Lower leg skin (tissue), 4 donors: ENCODE measurements around the gene CSTF3. TPM values are rescaled to one million over a fixed set of nuclear protein-coding genes. Genes with fewer than 3 reads are reported as not detected.

ENCODE experiments used
- DNase-seq, 2 donors: peaks; one replicate each; pipeline ENCODE4 v3.0.0-alpha.2; 2019; ENCODE audit warnings: low spot score in 2 of 2
- H3K4me3 ChIP-seq: fragments of 200-600 bp; sonication (generic); 2 replicates; pipeline ENCODE4 v1.5.1; 2017; ENCODE audit warnings: mild to moderate bottlenecking, low read depth; ENCODE audit not compliant: poor library complexity, severe bottlenecking
- POLR2A ChIP-seq, 2 donors: fragments of 450-650 bp; IDR thresholded peaks; one replicate each; pipeline ENCODE4 v1.6.1; 2016 to 2017; ENCODE audit warnings: antibody characterized with exemption in 2 of 2, mild to moderate bottlenecking in 1 of 2, moderate library complexity in 1 of 2
- WGBS, 2 donors: methylation state at CpG; one replicate each; pipeline ENCODE4 v1.1.5; 2018; 5-methylcytosine and 5-hydroxymethylcytosine counted together
- intact Hi-C: fragments of 100-400 bp; cut with DNase I; formaldehyde crosslinking; loops from one replicate; pipeline ENCODE4 v1.15.0; 2023; ENCODE audit warnings: low total_unique reads
- total RNA-seq, 4 donors: library from RNA; depleted of rRNA; stranded (reverse); fragments of >200 nt; gene quantifications; one replicate each; pipeline ENCODE4 v1.1.0, GENCODE V29; 2016
- TF ChIP-seq, protein P1 (sequence below), 3 donors: fragments of 450-650 bp; IDR thresholded peaks; one replicate each; pipeline ENCODE4 v1.5.1; 2016; ENCODE audit warnings: antibody characterized with exemption in 3 of 3, mild to moderate bottlenecking in 3 of 3, moderate library complexity in 2 of 3

The CSTF3 gene
- total RNA-seq, 4 donors from 2014 or later, result 7.1 to 9.8 (median 8.4) TPM

DNA sequence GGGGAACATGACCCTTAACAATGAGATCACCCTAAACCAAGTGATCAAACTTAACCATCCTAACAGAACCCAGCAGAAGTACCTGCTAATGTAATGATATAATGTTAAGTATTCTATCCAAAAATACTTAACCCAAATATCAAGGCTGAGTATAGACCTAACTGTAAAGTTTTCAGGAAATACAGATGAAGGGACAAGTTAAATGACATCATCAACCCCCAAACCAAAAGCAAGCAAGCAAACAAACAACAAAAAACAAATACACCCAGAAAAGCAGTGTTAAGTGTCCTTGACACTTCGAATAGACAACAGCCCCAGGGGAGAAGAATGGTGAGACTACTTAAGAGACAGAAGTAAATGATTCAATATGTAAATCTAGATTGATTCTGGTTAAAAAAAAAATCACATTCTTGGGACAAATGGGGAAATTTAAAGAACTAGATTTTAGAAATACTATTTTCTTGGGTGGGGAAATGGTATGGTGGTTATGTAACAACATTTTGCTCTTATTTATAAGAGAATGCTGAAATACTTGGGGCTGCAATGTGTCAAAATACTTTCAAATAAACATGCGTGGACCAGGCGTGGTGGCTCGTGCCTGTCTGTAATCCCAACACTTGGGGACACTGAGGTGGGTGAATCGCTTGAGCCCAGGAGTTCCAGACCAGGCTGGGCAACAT, 2.5 kb downstream of the CSTF3 start:
- intact Hi-C loops, result no loop called here
- DNase-seq, result no peak
- no peak for TF ChIP-seq POLR2A (IDR thresholded peaks at IDR 0.05)
- TF ChIP-seq, protein P1, sequence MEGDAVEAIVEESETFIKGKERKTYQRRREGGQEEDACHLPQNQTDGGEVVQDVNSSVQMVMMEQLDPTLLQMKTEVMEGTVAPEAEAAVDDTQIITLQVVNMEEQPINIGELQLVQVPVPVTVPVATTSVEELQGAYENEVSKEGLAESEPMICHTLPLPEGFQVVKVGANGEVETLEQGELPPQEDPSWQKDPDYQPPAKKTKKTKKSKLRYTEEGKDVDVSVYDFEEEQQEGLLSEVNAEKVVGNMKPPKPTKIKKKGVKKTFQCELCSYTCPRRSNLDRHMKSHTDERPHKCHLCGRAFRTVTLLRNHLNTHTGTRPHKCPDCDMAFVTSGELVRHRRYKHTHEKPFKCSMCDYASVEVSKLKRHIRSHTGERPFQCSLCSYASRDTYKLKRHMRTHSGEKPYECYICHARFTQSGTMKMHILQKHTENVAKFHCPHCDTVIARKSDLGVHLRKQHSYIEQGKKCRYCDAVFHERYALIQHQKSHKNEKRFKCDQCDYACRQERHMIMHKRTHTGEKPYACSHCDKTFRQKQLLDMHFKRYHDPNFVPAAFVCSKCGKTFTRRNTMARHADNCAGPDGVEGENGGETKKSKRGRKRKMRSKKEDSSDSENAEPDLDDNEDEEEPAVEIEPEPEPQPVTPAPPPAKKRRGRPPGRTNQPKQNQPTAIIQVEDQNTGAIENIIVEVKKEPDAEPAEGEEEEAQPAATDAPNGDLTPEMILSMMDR (IDR thresholded peaks at IDR 0.05), result no peak
- 85 to 88% methylated on average over 5 of the region's 5 CpGs for WGBS, 2 donors
- H3K4me3 ChIP-seq, result no peak overlapping the region

DNA sequence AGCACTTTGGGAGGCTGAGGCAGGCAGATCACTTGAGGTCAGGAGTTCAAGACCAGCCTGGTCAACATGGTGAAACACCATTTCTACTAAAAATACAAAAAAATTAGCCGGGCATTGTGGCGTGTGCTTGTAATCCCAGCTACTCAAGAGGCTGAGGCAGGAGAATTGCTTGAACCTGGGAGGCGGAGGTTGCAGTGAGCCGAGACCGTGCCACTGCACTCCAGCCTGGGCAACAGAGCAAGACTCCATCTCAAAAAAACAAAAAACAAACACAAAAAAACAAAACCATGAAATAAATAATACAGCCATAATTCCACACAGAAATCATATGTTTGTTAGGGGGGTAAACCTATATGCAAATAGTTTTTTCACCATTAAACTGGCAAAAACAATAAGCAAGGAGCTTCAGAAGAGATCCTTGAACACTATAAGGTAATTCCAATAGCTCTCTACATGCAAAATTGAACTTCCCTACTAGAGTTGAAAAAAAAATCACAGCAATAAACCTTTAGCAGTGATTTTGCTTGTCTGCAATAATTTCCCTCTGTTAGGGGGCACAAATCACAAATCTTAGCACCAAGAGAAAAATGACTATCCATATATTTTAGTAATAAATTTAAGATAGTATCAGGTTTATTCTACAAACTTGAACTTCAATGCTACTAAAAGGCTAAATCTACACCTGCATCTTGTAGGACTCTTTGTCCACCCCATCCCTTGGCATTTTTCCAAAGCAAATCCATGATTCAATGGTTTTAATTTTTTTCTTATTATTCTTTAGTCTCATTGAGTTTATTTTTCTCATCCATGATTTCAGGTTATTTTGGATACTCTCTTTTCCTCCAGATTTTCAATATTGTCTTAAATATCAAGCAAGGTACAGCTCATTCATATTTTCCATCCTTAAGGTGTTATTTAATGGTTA, 3.9 kb downstream of the CSTF3 start:
- WGBS, 2 donors, result 91 to 95% methylated on average over 5 of the region's 5 CpGs
- DNase-seq, result no peak
- intact Hi-C loops, result no loop called here
- TF ChIP-seq, protein P1 (IDR thresholded peaks at IDR 0.05), result no peak
- H3K4me3 ChIP-seq, result no peak overlapping the region

DNA sequence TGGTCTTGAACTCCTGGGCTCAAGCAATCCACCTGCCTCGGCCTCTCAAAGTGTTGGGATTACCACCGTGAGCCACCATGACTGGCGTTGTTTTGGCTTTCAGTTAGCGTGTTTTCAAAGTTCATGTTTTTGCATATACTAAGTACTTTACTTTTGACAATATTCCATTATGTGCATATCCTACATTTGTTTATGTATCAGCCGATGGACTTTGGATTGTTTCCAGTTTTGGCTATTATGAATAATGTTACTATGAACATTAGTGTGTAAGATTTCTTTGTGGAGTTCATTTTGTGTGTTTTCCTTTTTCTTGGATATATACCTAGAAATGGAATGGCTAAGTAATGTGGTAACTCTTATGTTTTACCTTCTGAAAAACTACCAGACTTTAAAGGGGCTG, 9.9 kb downstream of the CSTF3 start:
- WGBS, 2 donors, result 87 to 92% methylated on average over 5 of the region's 5 CpGs
- intact Hi-C loops, result no loop called here
- DNase-seq, result no peak
- TF ChIP-seq POLR2A (IDR thresholded peaks at IDR 0.05), result no peak
- TF ChIP-seq, protein P1 (IDR thresholded peaks at IDR 0.05), result no peak
- H3K4me3 ChIP-seq, result no peak overlapping the region

DNA sequence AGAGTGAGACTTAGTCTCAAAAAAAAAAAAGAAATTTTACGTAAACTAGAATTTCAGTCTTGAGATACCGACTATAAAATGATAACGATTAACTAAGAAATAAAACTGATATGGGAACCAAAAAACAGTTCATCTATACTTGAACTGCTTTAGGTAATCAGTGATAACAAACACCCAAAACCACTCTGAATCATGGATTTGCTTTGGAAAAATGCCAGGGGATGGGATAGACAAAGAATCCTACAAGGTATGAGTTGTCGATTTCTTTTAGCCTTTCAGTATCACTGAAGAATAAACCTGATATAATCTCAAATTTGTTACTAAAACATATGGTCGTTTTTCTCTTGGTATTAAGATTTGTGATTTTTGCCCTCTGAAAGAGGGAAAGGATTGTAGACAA, 13.7 kb downstream of the CSTF3 start:
- TF ChIP-seq, protein P1 (IDR thresholded peaks at IDR 0.05), result no peak
- no peak for TF ChIP-seq POLR2A (IDR thresholded peaks at IDR 0.05)
- DNase-seq, result no peak
- no peak overlapping the region for H3K4me3 ChIP-seq
- intact Hi-C loops, result no loop called here
- WGBS, 2 donors, result 74 to 75% methylated on average over 5 of the region's 5 CpGs

DNA sequence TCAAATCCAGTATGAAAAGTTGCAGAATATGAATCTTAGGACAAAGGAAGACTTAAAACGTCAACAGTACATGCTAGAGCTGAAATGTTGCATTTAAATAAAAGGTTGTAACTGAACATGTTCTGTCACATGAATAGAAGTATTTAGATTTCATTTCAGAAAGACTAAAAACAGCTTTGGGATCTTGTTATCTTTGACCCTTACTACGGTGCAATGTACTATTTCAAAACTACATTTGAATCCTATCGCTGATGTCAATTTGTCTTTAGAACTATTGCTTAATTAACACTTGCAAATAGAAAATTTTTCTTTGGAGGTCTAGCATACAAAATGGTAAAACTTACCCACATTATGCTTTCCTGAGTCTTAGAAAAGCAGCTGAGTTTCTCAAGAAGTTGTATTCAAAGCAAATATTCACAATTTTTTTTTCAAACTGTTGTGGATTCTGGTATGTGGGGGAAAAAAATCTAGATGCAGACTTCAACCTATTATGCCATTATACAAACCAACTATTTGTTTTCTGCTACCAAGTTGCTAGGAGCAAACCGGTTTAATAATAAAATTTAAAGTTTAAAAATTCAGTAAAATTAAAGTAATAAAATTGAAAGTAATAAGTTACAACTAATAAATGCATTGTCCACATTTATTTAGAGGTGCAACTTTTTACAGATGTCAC, 25.4 kb downstream of the CSTF3 start:
- WGBS, 2 donors, result 73 to 80% methylated on average over 4 of the region's 4 CpGs

More for the DNA sequence above, 25.4 kb downstream of the CSTF3 start:
- no peak for DNase-seq
- intact Hi-C loops, result no loop called here
- TF ChIP-seq, protein P1 (IDR thresholded peaks at IDR 0.05), result no peak
- no peak for TF ChIP-seq POLR2A (IDR thresholded peaks at IDR 0.05)
- H3K4me3 ChIP-seq, result no peak overlapping the region
